Sigmoid colon (tissue), 4 donors: ENCODE measurements around the gene ZNF665.

Experiments
- CTCF ChIP-seq, 4 experiments: fragments of 450-650 bp in 3 of 4; fragments of 200-600 bp in 1 of 4; IDR thresholded peaks; one replicate each; pipeline ENCODE4 v1.5.1; 2016 to 2019; ENCODE audit warnings: antibody characterized with exemption in 4 of 4, mild to moderate bottlenecking in 3 of 4, moderate library complexity in 2 of 4
- EP300 ChIP-seq, 4 donors: sonication (generic); formaldehyde crosslinking; IDR thresholded peaks; one replicate each; pipeline ENCODE4 v1.6.1; 2017; ENCODE audit warnings: antibody characterized with exemption in 4 of 4
- POLR2A ChIP-seq, 2 donors: fragments of 450-650 bp; IDR thresholded peaks; one replicate each; pipeline ENCODE4 v1.6.1; 2016; ENCODE audit warnings: antibody characterized with exemption in 2 of 2, mild to moderate bottlenecking in 2 of 2, moderate library complexity in 2 of 2

- TF ChIP-seq POLR2A (IDR thresholded peaks at IDR 0.05), result no peak
- no peak for TF ChIP-seq CTCF (IDR thresholded peaks at IDR 0.05)
- TF ChIP-seq EP300 (IDR thresholded peaks at IDR 0.05), result no peak
Measured at GRCh38 chr19:53131085-53131590, 62.0 kb downstream of the ZNF665 start.
